Keratinocyte (primary cell): Measurements from ENCODE around the gene PIK3AP1. TPM values are rescaled to one million over a fixed set of nuclear protein-coding genes. Genes with fewer than 3 reads are reported as not detected.

ENCODE experiments used
- DNase-seq: peaks from one replicate; pipeline ENCODE4 v3.0.0-alpha.2; 2011; ENCODE audit warnings: low read depth, missing footprints, low spot score
- FAIRE-seq: peaks from 2 replicates; lab custom pipeline; 2011; peaks lifted over from hg19 to GRCh38; lab: Jason Lieb, UNC
- H2AFZ ChIP-seq: 2 replicates; pipeline ENCODE4 v1.6.0; 2012; ENCODE audit warnings: low read length, control low read depth, inconsistent platforms; ENCODE audit not compliant: control insufficient read depth
- H3K27ac ChIP-seq: 2 replicates; pipeline ENCODE4 v1.5.1; 2011; ENCODE audit warnings: low read length; ENCODE audit not compliant: control insufficient read depth, insufficient read depth
- H3K27me3 ChIP-seq: 3 replicates; pipeline ENCODE4 v1.6.0; 2011; ENCODE audit warnings: low read length; ENCODE audit not compliant: control insufficient read depth, insufficient read depth; ENCODE audit errors: extremely low read depth
- H3K36me3 ChIP-seq, 2 experiments: 2 replicates in 1 of 2; 3 replicates in 1 of 2; pipeline ENCODE4 v1.5.1; 2011; ENCODE audit warnings: low read length in 2 of 2, mild to moderate bottlenecking in 1 of 2; ENCODE audit not compliant: control insufficient read depth in 2 of 2, insufficient read depth in 2 of 2; ENCODE audit errors: extremely low read depth in 1 of 2
- H3K4me1 ChIP-seq: 3 replicates; pipeline ENCODE4 v1.5.1; 2011; ENCODE audit warnings: low read length; ENCODE audit not compliant: control insufficient read depth, insufficient read depth; ENCODE audit errors: extremely low read depth
- H3K4me2 ChIP-seq: 3 replicates; pipeline ENCODE4 v1.6.0; 2011; ENCODE audit warnings: low read depth, low read length; ENCODE audit not compliant: control insufficient read depth, insufficient read depth; ENCODE audit errors: extremely low read depth
- H3K4me3 ChIP-seq, 3 experiments: fragments of 200-600 bp in 1 of 3; sonication (generic) in 1 of 3; 2 replicates in 2 of 3; 3 replicates in 1 of 3; pipeline ENCODE4 v1.5.1; 2011 to 2016; ENCODE audit warnings: low read length in 3 of 3, mild to moderate bottlenecking in 3 of 3, control low read depth in 2 of 3, inconsistent platforms in 1 of 3, low read depth in 1 of 3, mixed read lengths in 1 of 3, mixed run types in 1 of 3, moderate library complexity in 1 of 3; ENCODE audit not compliant: control insufficient read depth in 2 of 3, insufficient read depth in 2 of 3; ENCODE audit errors: extremely low read depth in 1 of 3
- H3K79me2 ChIP-seq: 2 replicates; pipeline ENCODE4 v1.6.0; 2012; ENCODE audit warnings: low read length; ENCODE audit not compliant: control insufficient read depth, insufficient read depth
- H3K9ac ChIP-seq: 3 replicates; pipeline ENCODE4 v1.6.0; 2011; ENCODE audit warnings: low read length; ENCODE audit not compliant: control insufficient read depth, insufficient read depth; ENCODE audit errors: extremely low read depth
- H3K9me1 ChIP-seq: 3 replicates; pipeline ENCODE4 v1.6.0; 2011; ENCODE audit warnings: low read length; ENCODE audit not compliant: control insufficient read depth, insufficient read depth; ENCODE audit errors: extremely low read depth
- H3K9me3 ChIP-seq: 2 replicates; pipeline ENCODE4 v1.5.1; 2012; ENCODE audit warnings: low read depth, low read length; ENCODE audit not compliant: control insufficient read depth
- H4K20me1 ChIP-seq: 3 replicates; pipeline ENCODE4 v1.6.0; 2011; ENCODE audit warnings: low read length; ENCODE audit not compliant: control insufficient read depth, insufficient read depth; ENCODE audit errors: extremely low read depth
- EZH2 ChIP-seq: IDR thresholded peaks from one replicate; pipeline ENCODE4 v1.6.1; 2012; ENCODE audit warnings: inconsistent platforms, mild to moderate bottlenecking, low read length, moderate library complexity
- dilution Hi-C: fragments of 300-500 bp; cut with MboI; formaldehyde crosslinking; loops from one replicate; pipeline ENCODE4 v1.7.0; 2020; ENCODE audit warnings: low sequenced_read_pairs; ENCODE audit not compliant: extremely low pct_ligation_motif_present
- polyA plus RNA-seq, 5 experiments: library from polyadenylated mRNA; depleted of rRNA in 3 of 5; stranded (reverse) in 3 of 5; stranded (forward) in 1 of 5; unstranded in 1 of 5; fragments of >200 nt; gene quantifications; 1 replicate in 1 of 5; 2 replicates in 3 of 5; 3 replicates in 1 of 5; pipeline versions ENCODE4 v1.2.1 to v1.2.3, GENCODE V29; 2011 to 2012; ENCODE audit warnings: missing spikeins in 2 of 5, low read depth in 1 of 5, low replicate concordance in 1 of 5
- TF ChIP-seq, protein P1 (sequence below), 3 experiments: IDR thresholded peaks in 1 of 3; conservative IDR thresholded peaks in 1 of 3; optimal IDR thresholded peaks in 1 of 3; 2 replicates in 2 of 3; 3 replicates in 1 of 3; pipeline versions ENCODE3 to v1.5.1; 2011; ENCODE audit warnings: low read length in 3 of 3, mild to moderate bottlenecking in 3 of 3, moderate library complexity in 2 of 3, control low read depth in 1 of 3, inconsistent platforms in 1 of 3; ENCODE audit not compliant: insufficient read depth in 2 of 3; ENCODE audit errors: extremely low read depth in 1 of 3

The PIK3AP1 gene
- polyA plus RNA-seq, 1 donor (not counting 4 experiments of a cell fraction or from before 2014, with no cell fraction given), result not detected

DNA sequence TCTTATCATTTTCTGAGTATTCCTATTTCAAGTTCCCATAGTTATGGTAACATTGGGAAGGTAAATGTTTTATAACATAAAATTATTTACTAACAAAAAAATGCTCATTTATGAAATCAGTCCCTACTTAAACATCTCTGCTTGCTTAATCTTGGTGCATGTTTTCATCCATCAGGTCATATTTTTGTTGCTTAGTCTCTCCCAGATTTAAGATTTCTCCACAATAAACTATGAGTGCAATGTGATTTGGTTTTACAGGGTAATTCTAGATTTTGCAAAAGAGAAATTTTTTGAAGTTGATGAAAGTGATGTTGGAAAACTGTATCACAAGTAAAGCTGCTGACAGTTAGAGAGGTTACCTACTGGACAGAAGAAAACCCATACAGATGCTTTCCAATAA is 28.6 kb downstream of the PIK3AP1 start:
- no peak for TF ChIP-seq EZH2
- TF ChIP-seq, protein P1, sequence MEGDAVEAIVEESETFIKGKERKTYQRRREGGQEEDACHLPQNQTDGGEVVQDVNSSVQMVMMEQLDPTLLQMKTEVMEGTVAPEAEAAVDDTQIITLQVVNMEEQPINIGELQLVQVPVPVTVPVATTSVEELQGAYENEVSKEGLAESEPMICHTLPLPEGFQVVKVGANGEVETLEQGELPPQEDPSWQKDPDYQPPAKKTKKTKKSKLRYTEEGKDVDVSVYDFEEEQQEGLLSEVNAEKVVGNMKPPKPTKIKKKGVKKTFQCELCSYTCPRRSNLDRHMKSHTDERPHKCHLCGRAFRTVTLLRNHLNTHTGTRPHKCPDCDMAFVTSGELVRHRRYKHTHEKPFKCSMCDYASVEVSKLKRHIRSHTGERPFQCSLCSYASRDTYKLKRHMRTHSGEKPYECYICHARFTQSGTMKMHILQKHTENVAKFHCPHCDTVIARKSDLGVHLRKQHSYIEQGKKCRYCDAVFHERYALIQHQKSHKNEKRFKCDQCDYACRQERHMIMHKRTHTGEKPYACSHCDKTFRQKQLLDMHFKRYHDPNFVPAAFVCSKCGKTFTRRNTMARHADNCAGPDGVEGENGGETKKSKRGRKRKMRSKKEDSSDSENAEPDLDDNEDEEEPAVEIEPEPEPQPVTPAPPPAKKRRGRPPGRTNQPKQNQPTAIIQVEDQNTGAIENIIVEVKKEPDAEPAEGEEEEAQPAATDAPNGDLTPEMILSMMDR (optimal IDR thresholded peaks at IDR 0.05 in 1 of 3, IDR thresholded peaks at IDR 0.05 in 1 of 3, conservative IDR thresholded peaks at IDR 0.05 in 1 of 3; ENCODE audit: extremely low read depth in 1 of 3, insufficient read depth in 2 of 3, low read length in 3 of 3), result no peak
- Histone ChIP-seq H3K27ac (no peak overlapping the region), H4K20me1 (no peaks in the 10 kb centered on the region), H3K36me3 (no peaks in the 10 kb centered on the region), H3K27me3 (no peaks in the 10 kb centered on the region), H3K4me3 (no peak overlapping the region), H3K9me3 (no peaks in the 10 kb centered on the region), H2AFZ (no peak overlapping the region), H3K9me1 (no peaks in the 10 kb centered on the region), H3K4me2 (no peak overlapping the region), H3K79me2 (no peaks in the 10 kb centered on the region), H3K9ac (no peak overlapping the region), H3K4me1 (no peaks in the 10 kb centered on the region)
- dilution Hi-C loops, result no loop called here
- FAIRE-seq (no peak), DNase-seq (no peak)

- Histone ChIP-seq H3K9ac (no peak overlapping the region), H3K27me3 (no peaks in the 10 kb centered on the region), H3K9me1 (no peaks in the 10 kb centered on the region), H3K4me2 (no peak overlapping the region), H4K20me1 (no peaks in the 10 kb centered on the region), H3K79me2 (no peaks in the 10 kb centered on the region), H2AFZ (no peak overlapping the region), H3K36me3 (no peaks in the 10 kb centered on the region), H3K4me3 (no peak overlapping the region), H3K9me3 (no peaks in the 10 kb centered on the region), H3K27ac (no peak overlapping the region), H3K4me1 (no peaks in the 10 kb centered on the region)
- FAIRE-seq, result no peak
- dilution Hi-C loops, result no loop called here
- no peak for TF ChIP-seq EZH2
- TF ChIP-seq, protein P1 (optimal IDR thresholded peaks at IDR 0.05 in 1 of 3, IDR thresholded peaks at IDR 0.05 in 1 of 3, conservative IDR thresholded peaks at IDR 0.05 in 1 of 3; ENCODE audit: extremely low read depth in 1 of 3, insufficient read depth in 2 of 3, low read length in 3 of 3), result no peak
- DNase-seq, result no peak
These were observed 29.3 kb downstream of the PIK3AP1 start for GRCh38 chr10:96690755-96691730.
